Mononuclear cell (primary cell): ENCODE measurements around the gene EPN2. TPM values are rescaled to one million over a fixed set of nuclear protein-coding genes. Genes with fewer than 3 reads are reported as not detected.

ENCODE experiments used
- H3K27me3 ChIP-seq: 2 replicates; pipeline ENCODE4 v1.6.0; 2011; ENCODE audit warnings: low read length, control low read depth; ENCODE audit not compliant: insufficient read depth
- H3K4me1 ChIP-seq: 2 replicates; pipeline ENCODE4 v1.5.1; 2011; ENCODE audit warnings: mild to moderate bottlenecking, low read length, control low read depth; ENCODE audit not compliant: insufficient read depth
- H3K4me3 ChIP-seq: 2 replicates; pipeline ENCODE4 v1.5.1; 2011; ENCODE audit warnings: mild to moderate bottlenecking, low read length, moderate library complexity
- H3K9me3 ChIP-seq: 2 replicates; pipeline ENCODE4 v1.5.1; 2011; ENCODE audit warnings: low read depth, mild to moderate bottlenecking, control low read depth, low read length
- total RNA-seq: library from RNA; depleted of rRNA; stranded (reverse); fragments of >200 nt; gene quantifications from one replicate; pipeline ENCODE4 v1.2.3, GENCODE V29; 2012

EPN2 gene
- total RNA-seq, 1 donor: 8.4 TPM

DNA sequence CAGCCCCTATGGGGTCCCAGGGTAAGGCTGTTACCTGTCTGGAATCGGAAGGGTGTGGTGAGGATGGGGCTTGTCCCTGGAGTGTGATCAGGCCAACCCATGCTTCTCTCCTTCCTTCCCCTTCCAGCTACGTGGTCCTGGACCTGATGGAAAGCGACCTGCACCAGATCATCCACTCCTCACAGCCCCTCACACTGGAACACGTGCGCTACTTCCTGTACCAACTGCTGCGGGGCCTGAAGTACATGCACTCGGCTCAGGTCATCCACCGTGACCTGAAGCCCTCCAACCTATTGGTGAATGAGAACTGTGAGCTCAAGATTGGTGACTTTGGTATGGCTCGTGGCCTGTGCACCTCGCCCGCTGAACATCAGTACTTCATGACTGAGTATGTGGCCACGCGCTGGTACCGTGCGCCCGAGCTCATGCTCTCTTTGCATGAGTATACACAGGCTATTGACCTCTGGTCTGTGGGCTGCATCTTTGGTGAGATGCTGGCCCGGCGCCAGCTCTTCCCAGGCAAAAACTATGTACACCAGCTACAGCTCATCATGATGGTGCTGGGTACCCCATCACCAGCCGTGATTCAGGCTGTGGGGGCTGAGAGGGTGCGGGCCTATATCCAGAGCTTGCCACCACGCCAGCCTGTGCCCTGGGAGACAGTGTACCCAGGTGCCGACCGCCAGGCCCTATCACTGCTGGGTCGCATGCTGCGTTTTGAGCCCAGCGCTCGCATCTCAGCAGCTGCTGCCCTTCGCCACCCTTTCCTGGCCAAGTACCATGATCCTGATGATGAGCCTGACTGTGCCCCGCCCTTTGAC is 143.5 kb downstream of the EPN2 start:
- Histone ChIP-seq H3K27me3 (no peaks in the 10 kb centered on the region), H3K4me1 (peaks cover 39% of the 10 kb centered on the region), H3K9me3 (no peaks in the 10 kb centered on the region), H3K4me3 (no peak overlapping the region)

DNA sequence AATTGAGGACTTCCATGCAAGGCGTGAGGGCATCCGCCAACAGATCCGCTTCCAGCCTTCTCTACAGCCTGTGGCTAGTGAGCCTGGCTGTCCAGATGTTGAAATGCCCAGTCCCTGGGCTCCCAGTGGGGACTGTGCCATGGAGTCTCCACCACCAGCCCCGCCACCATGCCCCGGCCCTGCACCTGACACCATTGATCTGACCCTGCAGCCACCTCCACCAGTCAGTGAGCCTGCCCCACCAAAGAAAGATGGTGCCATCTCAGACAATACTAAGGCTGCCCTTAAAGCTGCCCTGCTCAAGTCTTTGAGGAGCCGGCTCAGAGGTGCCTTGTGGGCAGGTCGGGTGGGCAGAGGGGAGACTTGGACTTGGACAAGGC is 144.2 kb downstream of the EPN2 start:
- Histone ChIP-seq H3K9me3 (no peaks in the 10 kb centered on the region), H3K4me3 (no peak overlapping the region), H3K27me3 (no peaks in the 10 kb centered on the region), H3K4me1 (peaks cover 42% of the 10 kb centered on the region)

DNA sequence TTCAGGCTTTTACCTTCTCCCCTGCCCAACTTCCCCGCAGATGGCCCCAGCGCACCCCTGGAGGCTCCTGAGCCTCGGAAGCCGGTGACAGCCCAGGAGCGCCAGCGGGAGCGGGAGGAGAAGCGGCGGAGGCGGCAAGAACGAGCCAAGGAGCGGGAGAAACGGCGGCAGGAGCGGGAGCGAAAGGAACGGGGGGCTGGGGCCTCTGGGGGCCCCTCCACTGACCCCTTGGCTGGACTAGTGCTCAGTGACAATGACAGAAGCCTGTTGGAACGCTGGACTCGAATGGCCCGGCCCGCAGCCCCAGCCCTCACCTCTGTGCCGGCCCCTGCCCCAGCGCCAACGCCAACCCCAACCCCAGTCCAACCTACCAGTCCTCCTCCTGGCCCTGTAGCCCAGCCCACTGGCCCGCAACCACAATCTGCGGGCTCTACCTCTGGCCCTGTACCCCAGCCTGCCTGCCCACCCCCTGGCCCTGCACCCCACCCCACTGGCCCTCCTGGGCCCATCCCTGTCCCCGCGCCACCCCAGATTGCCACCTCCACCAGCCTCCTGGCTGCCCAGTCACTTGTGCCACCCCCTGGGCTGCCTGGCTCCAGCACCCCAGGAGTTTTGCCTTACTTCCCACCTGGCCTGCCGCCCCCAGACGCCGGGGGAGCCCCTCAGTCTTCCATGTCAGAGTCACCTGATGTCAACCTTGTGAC is 144.7 kb downstream of the EPN2 start:
- no peaks in the 10 kb centered on the region for H3K9me3 ChIP-seq
- H3K4me1 ChIP-seq: peaks cover 43% of the 10 kb centered on the region
- H3K27me3 ChIP-seq: no peaks in the 10 kb centered on the region

GRCh38 chr17:19382531-19383444 is 145.6 kb downstream of the EPN2 start:
- H3K9me3 ChIP-seq: no peaks in the 10 kb centered on the region
- H3K4me3 ChIP-seq: no peak overlapping the region
- no peaks in the 10 kb centered on the region for H3K27me3 ChIP-seq
- peaks cover 47% of the 10 kb centered on the region for H3K4me1 ChIP-seq

More for the DNA sequence above, 144.7 kb downstream of the EPN2 start:
- no peak overlapping the region for H3K4me3 ChIP-seq

- H3K4me1 ChIP-seq: peaks cover 54% of the 10 kb centered on the region
- H3K4me3 ChIP-seq: no peak overlapping the region
- no peaks in the 10 kb centered on the region for H3K9me3 ChIP-seq
- no peaks in the 10 kb centered on the region for H3K27me3 ChIP-seq
Measured at GRCh38 chr17:19383681-19384470, 146.7 kb downstream of the EPN2 start.

DNA sequence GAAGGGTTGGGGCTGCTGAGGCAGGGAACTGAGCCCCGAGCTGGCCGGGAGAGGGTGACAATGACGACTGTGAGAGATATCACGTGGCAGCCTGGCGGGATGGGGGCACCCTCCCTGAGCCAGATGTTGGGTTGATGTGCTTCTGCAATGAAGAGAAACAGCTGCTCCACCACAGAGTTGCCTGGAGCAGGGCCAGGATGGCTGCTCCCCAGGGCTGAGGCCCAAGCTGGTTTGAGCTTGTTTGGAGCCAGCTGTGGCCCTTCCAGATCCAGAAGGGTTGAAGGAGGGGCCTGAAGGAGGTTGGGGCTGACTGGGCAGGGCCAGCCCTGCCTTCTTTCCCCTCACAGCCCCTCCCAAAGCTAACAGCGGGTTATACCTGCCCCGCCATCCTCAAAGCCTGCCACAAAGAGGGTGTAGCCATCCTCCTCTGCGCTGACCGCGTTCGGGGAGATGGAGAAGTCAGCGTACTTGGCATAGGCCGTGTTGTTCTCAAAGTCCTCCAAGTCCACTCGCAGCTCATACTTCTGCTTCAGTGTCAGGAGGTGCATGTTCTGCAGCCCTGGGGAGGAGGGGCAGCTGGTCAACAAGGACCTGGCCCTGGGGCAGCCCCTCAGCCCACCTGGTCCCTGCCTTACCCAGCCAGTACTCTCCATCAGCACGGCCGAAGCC is 147.7 kb downstream of the EPN2 start:
- Histone ChIP-seq H3K4me1 (peaks cover 52% of the 10 kb centered on the region), H3K4me3 (no peak overlapping the region), H3K27me3 (no peaks in the 10 kb centered on the region), H3K9me3 (no peaks in the 10 kb centered on the region)

GRCh38 chr17:19385521-19385983 is 148.4 kb downstream of the EPN2 start:
- no peaks in the 10 kb centered on the region for H3K9me3 ChIP-seq
- H3K4me3 ChIP-seq: no peak overlapping the region
- no peaks in the 10 kb centered on the region for H3K27me3 ChIP-seq
- peaks cover 52% of the 10 kb centered on the region for H3K4me1 ChIP-seq

Other genes starting within 250 kb of the EPN2 start
- gene FAM83G, start 232.6 kb upstream of the EPN2 start, total RNA-seq: 3.0 TPM
- 13.5 TPM for gene GRAP, start 190.4 kb upstream of the EPN2 start, total RNA-seq
- 5.1 TPM for gene GRAPL, start 109.8 kb upstream of the EPN2 start, total RNA-seq
- gene B9D1, start 125.4 kb downstream of the EPN2 start, total RNA-seq: 0.63 TPM
- gene MAPK7, start 141.1 kb downstream of the EPN2 start, total RNA-seq: 16.0 TPM
- gene MFAP4, start 149.8 kb downstream of the EPN2 start, total RNA-seq: not detected
- gene RNF112, start 173.9 kb downstream of the EPN2 start, total RNA-seq: 0.21 TPM